Measurements from ENCODE around the gene LDLRAD3.

The LDLRAD3 gene

GRCh38 chr11:36057379-36058042 is 113.6 kb downstream of the LDLRAD3 start:
- no peak overlapping the region for H3K27ac ChIP-seq
- no peak for TF ChIP-seq CTCF (IDR thresholded peaks at IDR 0.05)
- no peak for TF ChIP-seq ZFX (IDR thresholded peaks at IDR 0.05; ENCODE audit: borderline replicate concordance)

GRCh38 chr11:36059660-36060059 is 115.8 kb downstream of the LDLRAD3 start:
- TF ChIP-seq CTCF (IDR thresholded peaks at IDR 0.05) (no peak), ZFX (IDR thresholded peaks at IDR 0.05; ENCODE audit: borderline replicate concordance) (no peak)
- H3K27ac ChIP-seq: no peak overlapping the region

- no peak overlapping the region for H3K27ac ChIP-seq
- TF ChIP-seq ZFX (IDR thresholded peaks at IDR 0.05; ENCODE audit: borderline replicate concordance) (no peak), CTCF (IDR thresholded peaks at IDR 0.05) (no peak)
These were observed 117.1 kb downstream of the LDLRAD3 start for GRCh38 chr11:36060926-36061325.

GRCh38 chr11:36061471-36061870 is 117.6 kb downstream of the LDLRAD3 start:
- TF ChIP-seq ZFX (IDR thresholded peaks at IDR 0.05; ENCODE audit: borderline replicate concordance) (no peak), CTCF (IDR thresholded peaks at IDR 0.05) (no peak)
- no peak overlapping the region for H3K27ac ChIP-seq

- TF ChIP-seq CTCF (IDR thresholded peaks at IDR 0.05) (no peak), ZFX (IDR thresholded peaks at IDR 0.05; ENCODE audit: borderline replicate concordance) (no peak)
- no peak overlapping the region for H3K27ac ChIP-seq
These were observed 119.0 kb downstream of the LDLRAD3 start for GRCh38 chr11:36062796-36063365.

- TF ChIP-seq ZFX (IDR thresholded peaks at IDR 0.05; ENCODE audit: borderline replicate concordance): no peak
- no peak for TF ChIP-seq CTCF (IDR thresholded peaks at IDR 0.05)
These were observed 121.6 kb downstream of the LDLRAD3 start for GRCh38 chr11:36065436-36065835.

GRCh38 chr11:36066891-36067290 is 123.0 kb downstream of the LDLRAD3 start:
- H3K27ac ChIP-seq: no peak overlapping the region
- TF ChIP-seq ZFX (IDR thresholded peaks at IDR 0.05; ENCODE audit: borderline replicate concordance): no peak
- no peak for TF ChIP-seq CTCF (IDR thresholded peaks at IDR 0.05)

More at GRCh38 chr11:36065436-36065835, 121.6 kb downstream of the LDLRAD3 start:
- H3K27ac ChIP-seq: no peak overlapping the region

Measured in 22Rv1 (cell line).